SK-N-SH treated with all-trans-retinoic acid at 6 μM for 48 hours (cell line): Measurements from ENCODE around the gene KIF2C.

Source experiments
- CSDC2 ChIP-seq: fragments of 250-450 bp; sonication (Bioruptor Pico); IDR thresholded peaks from 2 replicates; pipeline ENCODE4 v1.5.0; 2020; ENCODE audit warnings: mild to moderate bottlenecking, moderate library complexity
- CSRNP3 ChIP-seq: fragments of 250-450 bp; sonication (Bioruptor Pico); IDR thresholded peaks from 2 replicates; pipeline ENCODE4 v1.5.1; 2021; ENCODE audit warnings: mild to moderate bottlenecking, moderate library complexity
- ESRRG ChIP-seq: fragments of 250-450 bp; sonication (Bioruptor Pico); IDR thresholded peaks from 2 replicates; pipeline ENCODE4 v1.6.1; 2021; ENCODE audit warnings: mild to moderate bottlenecking
- GLIS3 ChIP-seq: fragments of 250-450 bp; sonication (Bioruptor Pico); IDR thresholded peaks from 2 replicates; pipeline ENCODE4 v1.5.0; 2020; ENCODE audit warnings: mild to moderate bottlenecking, moderate library complexity
- OSR1 ChIP-seq: fragments of 250-450 bp; sonication (Bioruptor Pico); IDR thresholded peaks from 2 replicates; pipeline ENCODE4 v1.8.0; 2022; ENCODE audit warnings: moderate library complexity, mild to moderate bottlenecking, inconsistent platforms
- PATZ1 ChIP-seq: fragments of 250-450 bp; sonication (Bioruptor Pico); IDR thresholded peaks from 2 replicates; pipeline ENCODE4 v1.8.0; 2020; ENCODE audit warnings: mild to moderate bottlenecking, moderate library complexity, borderline replicate concordance
- TCF4 ChIP-seq: fragments of 250-450 bp; sonication (Bioruptor Pico); IDR thresholded peaks from 2 replicates; pipeline ENCODE4 v1.8.0; 2021; ENCODE audit warnings: mild to moderate bottlenecking, moderate library complexity, borderline replicate concordance
- TOX ChIP-seq: fragments of 250-450 bp; sonication (Bioruptor Pico); IDR thresholded peaks from 2 replicates; pipeline ENCODE4 v1.8.0; 2021; ENCODE audit warnings: mild to moderate bottlenecking, moderate library complexity, borderline replicate concordance
- TSHZ2 ChIP-seq: fragments of 250-450 bp; sonication (Bioruptor Pico); IDR thresholded peaks from 2 replicates; pipeline ENCODE4 v1.5.0; 2020; ENCODE audit warnings: mild to moderate bottlenecking, moderate library complexity
- ZFP30 ChIP-seq: fragments of 450-650 bp; formaldehyde crosslinking; IDR thresholded peaks from 2 replicates; pipeline ENCODE4 v1.5.0; 2022; ENCODE audit warnings: mild to moderate bottlenecking, moderate library complexity
- ZNF70 ChIP-seq: fragments of 450-650 bp; formaldehyde crosslinking; IDR thresholded peaks from 2 replicates; pipeline ENCODE4 v1.5.0; 2020; ENCODE audit warnings: mild to moderate bottlenecking, moderate library complexity

- TF ChIP-seq TCF4 (CRISPR knock-in tag), result no peak
- no peak for TF ChIP-seq ESRRG (CRISPR knock-in tag)
- TF ChIP-seq PATZ1, result no peak
- no peak for TF ChIP-seq TOX
- no peak for TF ChIP-seq OSR1 (CRISPR knock-in tag)
- TF ChIP-seq ZFP30, result no peak
- TF ChIP-seq CSRNP3 (CRISPR knock-in tag), result no peak
- no peak for TF ChIP-seq TSHZ2 (CRISPR knock-in tag)
- TF ChIP-seq CSDC2 (CRISPR knock-in tag), result no peak
- no peak for TF ChIP-seq GLIS3 (CRISPR knock-in tag)
- no peak for TF ChIP-seq ZNF70 (CRISPR knock-in tag)
Measured at GRCh38 chr1:44803062-44803311, 63.4 kb downstream of the KIF2C start.
